Measurements from ENCODE around the gene GDA.

- TF ChIP-seq SIN3A (conservative IDR thresholded peaks at IDR 0.05 in 1 of 2, IDR thresholded peaks at IDR 0.05 in 1 of 2; ENCODE audit: low read depth in 1 of 2, low read length in 2 of 2) (no peak), POLR2A (IDR thresholded peaks at IDR 0.05; ENCODE audit: control extremely low read depth in 1 of 2, low read depth in 2 of 2, low read length in 2 of 2) (no peak), EZH2 (IDR thresholded peaks at IDR 0.05; ENCODE audit: low read depth, low read length, severe bottlenecking) (no peak), USF2 (IDR thresholded peaks at IDR 0.05; ENCODE audit: low read length) (no peak), JUND (IDR thresholded peaks at IDR 0.05; ENCODE audit: low read length) (no peak), SRF (IDR thresholded peaks at IDR 0.05; ENCODE audit: low read depth, low read length) (no peak), SP2 (IDR thresholded peaks at IDR 0.05; ENCODE audit: low read length) (no peak), CTCF (IDR thresholded peaks at IDR 0.05; ENCODE audit: control extremely low read depth in 1 of 3, insufficient read depth in 1 of 3, low read depth in 1 of 3, low read length in 3 of 3) (no peak)
Measured at GRCh38 chr9:72132052-72132451, 17.2 kb upstream of the GDA start.
